22Rv1 (cell line): ENCODE measurements around the gene NBEAL2.

Source experiments
- ZFX ChIP-seq: fragments of 450-650 bp; IDR thresholded peaks from 2 replicates; pipeline ENCODE4 v1.6.1; 2017; ENCODE audit warnings: antibody characterized with exemption, borderline replicate concordance
- TF ChIP-seq, protein P1 (sequence below): fragments of 450-650 bp; IDR thresholded peaks from 2 replicates; pipeline ENCODE4 v1.5.1; 2017; ENCODE audit warnings: mild to moderate bottlenecking

DNA sequence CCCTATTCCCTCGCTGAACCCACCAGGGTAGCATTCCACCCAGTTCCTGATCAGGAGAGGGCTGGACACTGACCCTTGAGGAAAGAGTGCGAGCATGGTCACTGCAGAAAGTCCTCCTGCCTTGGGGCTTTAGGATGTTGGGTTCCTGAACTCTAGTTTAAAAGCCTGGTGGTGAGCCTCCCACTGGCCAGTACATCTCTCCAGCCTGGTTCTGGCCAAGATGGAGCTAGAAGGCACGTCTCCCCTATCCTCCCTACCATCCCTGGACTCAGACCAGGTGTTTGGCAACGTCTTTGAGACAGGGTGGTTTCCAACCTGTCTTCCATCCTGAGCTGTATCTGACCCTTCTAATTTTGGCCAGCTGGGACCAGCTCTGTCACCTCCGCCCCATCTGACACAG is 31.4 kb downstream of the NBEAL2 start:
- TF ChIP-seq, protein P1, sequence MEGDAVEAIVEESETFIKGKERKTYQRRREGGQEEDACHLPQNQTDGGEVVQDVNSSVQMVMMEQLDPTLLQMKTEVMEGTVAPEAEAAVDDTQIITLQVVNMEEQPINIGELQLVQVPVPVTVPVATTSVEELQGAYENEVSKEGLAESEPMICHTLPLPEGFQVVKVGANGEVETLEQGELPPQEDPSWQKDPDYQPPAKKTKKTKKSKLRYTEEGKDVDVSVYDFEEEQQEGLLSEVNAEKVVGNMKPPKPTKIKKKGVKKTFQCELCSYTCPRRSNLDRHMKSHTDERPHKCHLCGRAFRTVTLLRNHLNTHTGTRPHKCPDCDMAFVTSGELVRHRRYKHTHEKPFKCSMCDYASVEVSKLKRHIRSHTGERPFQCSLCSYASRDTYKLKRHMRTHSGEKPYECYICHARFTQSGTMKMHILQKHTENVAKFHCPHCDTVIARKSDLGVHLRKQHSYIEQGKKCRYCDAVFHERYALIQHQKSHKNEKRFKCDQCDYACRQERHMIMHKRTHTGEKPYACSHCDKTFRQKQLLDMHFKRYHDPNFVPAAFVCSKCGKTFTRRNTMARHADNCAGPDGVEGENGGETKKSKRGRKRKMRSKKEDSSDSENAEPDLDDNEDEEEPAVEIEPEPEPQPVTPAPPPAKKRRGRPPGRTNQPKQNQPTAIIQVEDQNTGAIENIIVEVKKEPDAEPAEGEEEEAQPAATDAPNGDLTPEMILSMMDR: no peak
- TF ChIP-seq ZFX: no peak
